Motor neuron (in vitro differentiated cells): ENCODE measurements around the gene ZNF556. TPM values are rescaled to one million over a fixed set of nuclear protein-coding genes. Genes with fewer than 3 reads are reported as not detected.

Experiments used
- ATAC-seq, 8 experiments: fragments of 200-7000 bp; cut with Tn5 transposase; replicated peaks in 6 of 8; 2 replicates each; pipeline ENCODE4 v1.8.0; 2021; ENCODE audit warnings: mild to moderate bottlenecking in 8 of 8, moderate library complexity in 8 of 8
- H3K27ac ChIP-seq, 2 donors: fragments of 250-450 bp; sonication (Bioruptor Pico); 2 replicates each; pipeline ENCODE4 v1.9.0; 2021; ENCODE audit warnings: antibody characterized with exemption in 2 of 2, mild to moderate bottlenecking in 2 of 2, moderate library complexity in 1 of 2
- H3K4me1 ChIP-seq, 2 donors: fragments of 250-450 bp; sonication (Bioruptor Pico); replicated peaks in 1 of 2; 2 replicates each; pipeline ENCODE4 v1.6.1; 2021; ENCODE audit warnings: antibody characterized with exemption in 2 of 2, mild to moderate bottlenecking in 2 of 2, moderate library complexity in 1 of 2
- H3K4me3 ChIP-seq, 5 donors: fragments of 250-450 bp; sonication (Bioruptor Pico); 2 replicates each; pipeline ENCODE4 v1.9.0; 2021; ENCODE audit warnings: antibody characterized with exemption in 5 of 5, mild to moderate bottlenecking in 5 of 5, moderate library complexity in 4 of 5
- WGBS, 10 experiments: fragments of 450-650 bp; shearing (Covaris generic); methylation state at CpG; one replicate each; pipeline ENCODE4 v1.0.0; 2022; 5-methylcytosine and 5-hydroxymethylcytosine counted together
- in situ Hi-C, 9 experiments: fragments of 400-800 bp; cut with MboI; loops; one replicate each; pipeline ENCODE4 v1.15.0; 2021; ENCODE audit warnings: low sequenced_read_pairs in 9 of 9, low pct_unique_long_range_greater_than_20kb in 2 of 9; ENCODE audit not compliant: unreplicated experiment in 9 of 9
- total RNA-seq, 8 experiments: library from RNA; unstranded; fragments of 300-600 nt; gene quantifications; 2 replicates each; pipeline versions ENCODE4 v1.2.3 to v1.2.4, GENCODE V29; 2022

ZNF556 gene
- 1 to 10 TPM in 1 of 8 experiments, under 1 TPM in 7; 0.07 to 1.1 (median 0.17) TPM for total RNA-seq

- WGBS, 10 experiments = 29 to 100% (median 84%) methylated on average over 1 to 20 of the region's 36 CpGs; no CpG with 5 or more reads in 1 of the 10 experiments
- Histone ChIP-seq H3K4me1 (no peaks in the 10 kb centered on the region), H3K27ac (no peak within 1 kb of the TSS), H3K4me3 (no peak within 1 kb of the TSS)
- ATAC-seq = peak in 4 of 8 experiments; percentile 2 to 99 (median 64)
- in situ Hi-C loops = no loop called here
These were observed at the start of gene ZNF556 for GRCh38 chr19:2867025-2867991. TSS of gene ZNF556 (plus strand) at chr19:2867335. CDS start at chr19:2867422, 87 bp downstream.

- in situ Hi-C loops = no loop called here
- Histone ChIP-seq H3K27ac (peak within 1 kb of the TSS; percentile 27 to 78), H3K4me1 (no peaks in the 10 kb centered on the region), H3K4me3 (peak within 1 kb of the TSS; percentile 64 to 87 (median 77))
- peak; percentile 87 to 96 (median 93) for ATAC-seq
- 0 to 11% (median 0%) methylated on average over 1 to 17 of the region's 64 CpGs; no CpG with 5 or more reads in 3 of the 10 experiments for WGBS, 10 experiments
These were observed 47.5 kb upstream of the ZNF556 start, which contains the start of gene ZNF554 for GRCh38 chr19:2819540-2820111. TSS of gene ZNF554 (plus strand) at chr19:2819868. CDS start at chr19:2820072, 204 bp downstream.

DNA sequence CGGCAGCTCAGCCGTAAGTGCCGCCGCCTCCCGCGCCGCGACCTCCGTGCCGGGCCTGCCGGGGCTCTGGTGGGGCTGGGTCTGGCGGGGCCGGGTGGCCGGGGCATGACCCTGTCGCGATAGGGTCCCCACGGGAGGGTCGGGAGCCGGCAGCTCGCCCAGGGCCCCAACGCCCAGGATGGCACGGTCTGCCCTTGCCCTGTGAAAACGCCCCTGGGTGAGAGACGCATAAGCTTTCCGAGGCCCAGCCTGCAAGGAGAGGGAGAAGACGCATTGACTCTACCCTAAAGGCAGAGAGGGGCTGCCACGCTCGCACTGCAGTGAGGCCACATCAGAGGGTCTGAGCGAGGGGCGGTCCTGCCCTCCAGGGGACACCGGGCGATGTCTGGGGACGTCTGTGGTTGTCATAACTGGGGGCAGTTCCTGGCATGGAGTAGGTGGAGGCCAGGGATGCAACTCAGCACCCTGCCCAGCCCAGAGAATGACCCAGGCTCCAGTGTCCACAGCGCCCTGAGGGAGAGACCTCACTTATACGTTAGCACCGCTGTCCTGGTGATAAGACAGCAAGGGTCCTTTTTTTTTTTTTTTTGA is 46.9 kb upstream of the ZNF556 start:
- in situ Hi-C loops = no loop called here
- ATAC-seq = peak in 3 of 8 experiments; percentile 12 to 50 (median 20)
- 0 to 20% (median 11%) methylated on average over 1 to 12 of the region's 36 CpGs; no CpG with 5 or more reads in 7 of the 10 experiments for WGBS, 10 experiments
- Histone ChIP-seq H3K4me3 (peak overlapping the region; percentile 64 to 87 (median 77)), H3K4me1 (no peaks in the 10 kb centered on the region), H3K27ac (peak overlapping the region; percentile 27 to 78)

DNA sequence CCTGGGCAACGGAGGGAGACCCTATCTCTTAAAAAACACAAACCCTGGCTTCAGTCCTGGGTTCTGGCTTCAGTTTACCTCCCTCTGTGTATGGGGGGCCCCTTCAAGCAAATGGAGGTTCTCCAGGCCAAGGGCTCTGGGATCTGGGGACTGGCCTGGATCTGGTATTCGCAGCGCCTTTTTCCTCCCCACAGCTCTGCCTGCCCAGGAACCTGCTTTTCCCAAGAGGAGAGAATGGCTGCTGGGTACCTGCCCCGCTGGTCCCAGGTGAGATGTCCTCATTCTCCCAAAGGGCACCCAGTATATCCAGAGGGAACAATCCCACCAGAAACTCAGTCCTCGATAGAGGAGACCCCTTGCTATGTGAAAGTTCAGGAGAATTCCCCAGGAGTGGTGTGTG is 44.3 kb upstream of the ZNF556 start:
- ATAC-seq = no peak
- WGBS, 10 experiments = 80 to 100% (median 92%) methylated on average over 1 to 4 of the region's 5 CpGs; no CpG with 5 or more reads in 5 of the 10 experiments

DNA sequence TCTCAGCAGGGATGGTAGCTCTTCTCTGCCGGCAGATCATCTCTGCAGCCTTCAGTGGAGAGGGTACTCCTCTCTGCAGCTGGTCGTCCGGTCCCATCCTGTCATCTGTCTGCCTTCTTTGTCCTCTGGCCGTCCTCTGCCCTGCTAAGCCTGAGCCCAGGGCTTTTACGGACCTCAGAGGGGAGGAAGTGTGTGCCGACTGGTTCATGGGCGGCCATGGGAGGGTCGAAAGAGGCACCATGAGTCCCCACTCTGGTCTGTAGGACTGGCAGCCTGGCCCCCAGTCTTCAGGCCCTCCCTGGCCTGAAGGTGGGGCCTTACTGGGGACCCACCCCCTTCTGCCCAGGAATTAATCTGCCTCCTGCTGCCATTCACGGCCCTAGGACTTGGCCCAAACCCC is 43.5 kb upstream of the ZNF556 start:
- in situ Hi-C loops = no loop called here
- WGBS, 10 experiments = 72 to 100% (median 100%) methylated on average over 1 to 5 of the region's 9 CpGs; no CpG with 5 or more reads in 5 of the 10 experiments
- no peak for ATAC-seq
- H3K4me3 ChIP-seq = no peak overlapping the region
- no peaks in the 10 kb centered on the region for H3K4me1 ChIP-seq
- H3K27ac ChIP-seq = no peak overlapping the region

More for the DNA sequence above, 44.3 kb upstream of the ZNF556 start:
- H3K27ac ChIP-seq = no peak overlapping the region
- H3K4me1 ChIP-seq = no peaks in the 10 kb centered on the region
- no peak overlapping the region for H3K4me3 ChIP-seq
- in situ Hi-C loops = no loop called here

- no peaks in the 10 kb centered on the region for H3K4me1 ChIP-seq
- in situ Hi-C loops = no loop called here
- 25 to 100% (median 72%) methylated on average over 1 to 4 of the region's 8 CpGs; no CpG with 5 or more reads in 6 of the 10 experiments for WGBS, 10 experiments
- no peak for ATAC-seq
- H3K27ac ChIP-seq = no peak overlapping the region
- H3K4me3 ChIP-seq = no peak overlapping the region
These were observed 43.0 kb upstream of the ZNF556 start for GRCh38 chr19:2824129-2824528.

DNA sequence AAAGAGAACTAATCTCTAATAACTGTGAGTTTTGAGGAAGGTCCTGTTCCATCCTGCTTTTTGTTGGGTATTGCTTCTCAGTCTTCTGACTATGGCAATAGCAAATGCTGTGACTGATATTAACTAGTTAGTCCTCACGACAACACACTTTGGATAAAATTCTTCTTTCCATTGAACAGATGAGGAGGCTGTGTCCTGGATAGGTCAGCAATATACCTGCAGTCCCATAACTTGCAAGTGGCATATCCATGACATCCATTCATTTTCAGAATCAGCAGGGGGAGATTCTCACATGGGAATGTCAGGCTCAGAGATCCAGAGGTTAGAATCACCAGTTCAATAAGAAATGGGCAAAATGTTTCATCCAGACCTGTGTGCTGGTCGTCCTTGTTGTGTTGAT is 40.1 kb upstream of the ZNF556 start:
- in situ Hi-C loops = loop anchor here in 1 of 9 experiments (25.0 kb wide), 1 partner anchor 110 kb away; the partner anchor contains the start of gene ZNF77
- H3K27ac ChIP-seq = no peak overlapping the region
- H3K4me3 ChIP-seq = no peak overlapping the region
- no peak for ATAC-seq
- WGBS, 10 experiments = 57 to 100% (median 78%) methylated on average over 1 to 2 of the region's 2 CpGs; no CpG with 5 or more reads in 4 of the 10 experiments
- no peaks in the 10 kb centered on the region for H3K4me1 ChIP-seq

- no peak overlapping the region for H3K27ac ChIP-seq
- in situ Hi-C loops = loop anchor here in 1 of 9 experiments (25.0 kb wide), 1 partner anchor 109 kb away; the partner anchor contains the start of gene ZNF77
- 60 to 100% (median 95%) methylated on average over 1 to 12 of the region's 13 CpGs for WGBS, 10 experiments
- no peak overlapping the region for H3K4me3 ChIP-seq
- ATAC-seq = no peak
- no peaks in the 10 kb centered on the region for H3K4me1 ChIP-seq
These were observed 39.2 kb upstream of the ZNF556 start for GRCh38 chr19:2827840-2828489.

GRCh38 chr19:2834294-2834871 is 32.8 kb upstream of the ZNF556 start:
- no peak overlapping the region for H3K27ac ChIP-seq
- in situ Hi-C loops = loop anchor here in 1 of 9 experiments (25.0 kb wide), 1 partner anchor 103 kb away; the partner anchor contains the start of gene ZNF77
- H3K4me3 ChIP-seq = no peak overlapping the region
- no peaks in the 10 kb centered on the region for H3K4me1 ChIP-seq
- 61 to 100% (median 90%) methylated on average over 1 to 14 of the region's 19 CpGs for WGBS, 10 experiments
- no peak for ATAC-seq

DNA sequence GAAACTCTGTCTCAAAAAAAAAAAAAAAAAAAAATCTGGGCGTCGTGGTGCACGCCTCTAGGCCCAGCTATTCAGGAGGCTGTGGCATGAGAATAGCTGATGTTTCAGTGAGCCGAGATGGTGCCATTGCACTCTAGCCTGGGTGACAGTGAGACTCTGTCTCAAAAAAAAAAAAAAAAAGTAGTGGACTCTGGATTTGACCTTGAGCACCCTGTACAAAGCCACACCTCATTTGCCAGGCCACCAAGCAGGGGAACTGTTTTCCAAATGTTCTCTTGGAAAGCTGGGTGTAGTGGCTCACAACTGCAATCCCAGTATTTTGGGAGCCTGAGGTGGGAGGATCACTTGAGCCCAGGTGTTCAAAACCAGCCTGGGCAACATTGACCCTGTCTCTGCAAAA is 29.7 kb upstream of the ZNF556 start:
- ATAC-seq = no peak
- WGBS, 10 experiments = 56 to 90% (median 80%) methylated on average over 2 to 4 of the region's 4 CpGs; no CpG with 5 or more reads in 6 of the 10 experiments
- Histone ChIP-seq H3K4me3 (no peak overlapping the region), H3K27ac (no peak overlapping the region), H3K4me1 (peaks cover 0 to 2% of the 10 kb centered on the region in 2 donors)
- in situ Hi-C loops = loop anchor here in 1 of 9 experiments (25.0 kb wide), 1 partner anchor 100 kb away; the partner anchor contains the start of gene ZNF77

- H3K4me3 ChIP-seq = peak within 1 kb of the TSS; percentile 88 to 94 (median 92)
- ATAC-seq = peak; percentile 95 to 97 (median 96)
- H3K27ac ChIP-seq = peak within 1 kb of the TSS; percentile 91 to 98
- WGBS, 10 experiments = 0% methylated on average over 1 of the region's 106 CpGs; no CpG with 5 or more reads in 9 of the 10 experiments
- H3K4me1 ChIP-seq = peaks cover 0 to 6% of the 10 kb centered on the region in 2 donors
- in situ Hi-C loops = loop anchor here in 1 of 9 experiments (25.0 kb wide), 1 partner anchor 96 kb away; the partner anchor contains the start of gene ZNF77
These were observed 26.0 kb upstream of the ZNF556 start, which contains the start of gene ZNF555 for GRCh38 chr19:2840794-2841791. TSS of gene ZNF555 (plus strand) at chr19:2841475. CDS start at chr19:2841573, 98 bp downstream.
